HG03439 (cell line): ENCODE measurements around the gene DPF3.

Source experiments
- ATAC-seq: cut with Tn5 transposase; IDR thresholded peaks from one replicate; pipeline ENCODE4 v1.9.1; 2021; ENCODE audit warnings: mild to moderate bottlenecking, moderate library complexity; ENCODE audit not compliant: unreplicated experiment

The DPF3 gene

DNA sequence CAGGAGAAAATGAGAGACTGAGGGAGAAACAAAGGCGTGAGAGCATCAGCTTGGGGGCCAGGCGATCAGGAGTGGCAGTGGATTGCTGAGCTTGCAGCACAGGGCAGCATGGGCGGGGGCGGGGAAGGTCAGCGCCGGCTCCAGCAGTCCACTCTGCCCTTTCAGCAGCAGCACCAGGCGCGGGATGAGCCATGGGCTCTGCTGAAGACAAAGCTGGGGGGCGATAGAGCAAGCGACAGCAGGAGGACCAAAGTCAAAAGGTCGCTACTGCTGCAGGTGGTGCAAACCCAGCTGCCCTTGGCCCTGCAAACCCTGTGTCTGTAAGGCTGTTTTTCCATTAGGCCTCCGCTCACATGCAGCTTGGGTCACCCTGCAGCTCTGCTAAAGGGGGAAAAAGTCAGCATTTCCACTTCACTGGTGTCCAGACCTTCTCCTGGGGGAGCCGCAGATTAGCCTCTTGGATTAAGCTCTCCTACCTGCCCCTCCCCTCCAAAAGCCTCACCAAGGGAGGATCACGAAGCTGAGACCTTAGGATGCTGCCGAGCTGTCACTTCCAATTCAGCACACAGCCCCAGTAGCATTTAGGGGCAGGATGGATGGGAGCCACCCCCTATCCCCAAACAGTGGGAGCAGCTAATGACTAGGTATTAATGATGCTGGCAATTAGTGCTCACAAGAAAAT, 204.8 kb downstream of the DPF3 start:
- no peak for ATAC-seq

DNA sequence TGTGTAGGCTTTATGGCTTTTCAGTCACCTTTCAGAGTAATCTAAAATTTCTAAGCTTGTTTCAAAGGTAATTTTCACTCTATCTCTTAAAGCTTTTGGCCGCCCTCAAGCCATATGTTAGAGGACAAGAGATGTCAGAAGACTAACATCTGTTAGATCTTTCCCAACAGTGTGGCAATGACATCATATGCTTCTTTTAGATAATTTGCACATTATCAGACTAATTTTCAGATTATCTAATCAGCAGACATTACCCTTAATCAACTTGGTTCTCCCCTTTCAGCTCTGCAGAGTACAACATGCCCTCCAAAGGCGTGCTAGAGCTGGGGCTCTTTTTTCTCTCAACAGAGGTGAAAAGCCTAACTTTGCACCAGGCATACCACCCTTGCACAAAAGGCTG, 207.1 kb downstream of the DPF3 start:
- ATAC-seq: no peak

DNA sequence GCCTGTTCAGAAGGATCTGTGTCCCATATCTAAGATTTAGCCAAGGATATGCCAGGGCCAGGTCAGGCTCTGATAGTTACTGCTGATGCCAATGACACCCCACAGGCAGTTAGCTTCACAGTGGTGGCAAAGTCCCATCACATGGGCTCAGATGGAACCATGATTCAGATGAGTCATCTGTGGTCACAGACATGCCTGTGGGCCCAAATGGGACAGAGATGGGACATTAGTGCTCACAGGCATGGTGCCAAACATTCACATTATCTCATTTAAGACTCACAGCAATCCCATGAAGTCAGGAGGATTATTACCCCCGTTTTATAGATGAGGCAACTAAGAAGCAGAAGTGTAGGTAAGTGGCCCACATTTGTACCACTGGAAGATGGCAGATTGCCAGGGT, 207.8 kb downstream of the DPF3 start:
- no peak for ATAC-seq

DNA sequence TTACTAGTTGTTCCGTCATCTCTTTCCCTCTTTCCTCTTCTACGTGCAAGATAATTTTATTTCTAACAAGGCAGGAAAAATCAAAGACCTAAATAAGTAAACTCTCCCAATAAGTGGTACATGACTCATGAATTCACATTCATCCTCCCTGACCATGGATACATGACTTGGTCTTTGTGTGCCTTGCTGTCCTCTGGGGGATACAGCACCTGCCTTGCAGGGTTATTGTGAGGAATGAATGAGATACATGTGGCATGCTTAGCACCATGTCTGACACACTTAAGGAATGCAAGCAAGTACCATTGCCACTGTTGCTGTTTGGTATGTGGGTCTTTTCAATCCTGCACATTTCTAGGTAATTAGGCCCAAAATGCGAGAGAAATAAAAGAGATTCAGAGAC, 208.4 kb downstream of the DPF3 start:
- ATAC-seq: no peak

DNA sequence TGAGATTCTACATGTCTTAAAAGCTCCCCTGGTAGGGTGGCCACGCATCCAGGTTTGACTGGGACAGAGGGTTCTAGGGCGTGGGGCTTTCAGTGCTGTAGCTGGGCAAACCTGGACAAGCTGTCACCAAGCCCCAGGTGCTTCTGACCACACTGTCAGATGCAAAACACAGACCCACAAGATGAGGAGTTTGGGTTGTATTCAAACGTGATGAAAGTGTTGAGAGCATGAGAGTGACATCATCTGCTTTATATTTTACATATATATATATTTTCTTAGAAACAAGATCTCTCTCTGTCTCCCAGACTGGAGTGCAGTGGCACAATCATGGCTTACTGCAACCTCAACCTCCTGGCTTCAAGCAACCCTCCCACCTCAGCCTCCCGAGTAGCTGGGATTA, 210.1 kb downstream of the DPF3 start:
- ATAC-seq: no peak

DNA sequence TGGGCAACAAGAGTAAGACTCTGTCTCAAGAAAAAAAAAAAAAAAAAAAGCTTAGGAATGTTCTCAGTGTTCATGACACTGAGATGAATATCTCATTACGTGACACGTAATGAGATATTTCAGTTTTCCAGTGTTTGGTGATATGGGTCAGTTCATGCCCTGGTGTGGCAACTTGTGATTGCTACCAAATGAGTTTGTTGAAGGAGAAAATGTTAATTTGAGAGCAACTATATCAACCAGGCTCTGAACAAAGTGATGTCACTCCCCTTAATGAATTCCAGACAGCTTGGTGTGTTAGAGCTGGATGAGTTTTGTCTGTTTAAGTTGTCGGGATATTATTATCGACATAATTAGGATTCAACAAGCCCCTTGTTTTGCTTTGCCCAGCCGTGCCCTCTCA, 211.7 kb downstream of the DPF3 start:
- ATAC-seq: no peak

DNA sequence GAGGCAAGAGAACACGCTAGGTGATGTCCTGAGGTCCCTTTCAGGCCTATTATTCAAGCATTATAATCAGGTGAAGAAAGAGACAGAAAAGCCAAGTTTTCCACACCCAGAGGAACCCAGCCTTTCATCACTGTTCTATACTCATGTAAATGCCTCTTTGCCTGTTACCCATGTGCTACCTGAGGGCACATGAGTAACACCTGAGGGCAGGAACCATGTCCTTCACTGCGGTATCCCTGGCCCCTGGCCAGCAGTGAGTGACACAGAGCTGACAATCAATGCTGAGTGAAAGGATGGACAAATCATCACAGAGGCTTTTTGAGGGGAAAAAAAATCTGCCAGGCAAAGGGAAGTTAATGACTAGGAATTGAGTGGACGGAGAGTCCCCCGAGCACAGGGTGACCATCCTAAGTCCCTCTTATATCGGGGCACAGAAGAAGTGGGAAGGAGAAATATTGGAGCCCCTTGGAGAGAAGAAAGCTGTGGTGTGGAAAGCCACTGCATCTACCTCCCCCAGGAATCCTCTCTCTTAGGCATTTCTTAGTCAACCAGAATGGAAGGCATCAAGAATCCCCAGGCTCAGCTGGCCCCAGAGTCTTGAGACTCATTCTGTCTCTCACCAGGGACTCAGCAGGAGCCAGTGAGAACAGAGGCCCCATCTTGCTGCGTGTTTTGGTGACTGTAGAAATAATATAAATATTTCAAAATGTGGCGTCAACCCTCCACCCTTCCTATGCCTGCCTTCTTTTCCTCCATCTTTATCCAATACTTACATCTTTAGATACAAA, 212.9 kb downstream of the DPF3 start:
- ATAC-seq: no peak

DNA sequence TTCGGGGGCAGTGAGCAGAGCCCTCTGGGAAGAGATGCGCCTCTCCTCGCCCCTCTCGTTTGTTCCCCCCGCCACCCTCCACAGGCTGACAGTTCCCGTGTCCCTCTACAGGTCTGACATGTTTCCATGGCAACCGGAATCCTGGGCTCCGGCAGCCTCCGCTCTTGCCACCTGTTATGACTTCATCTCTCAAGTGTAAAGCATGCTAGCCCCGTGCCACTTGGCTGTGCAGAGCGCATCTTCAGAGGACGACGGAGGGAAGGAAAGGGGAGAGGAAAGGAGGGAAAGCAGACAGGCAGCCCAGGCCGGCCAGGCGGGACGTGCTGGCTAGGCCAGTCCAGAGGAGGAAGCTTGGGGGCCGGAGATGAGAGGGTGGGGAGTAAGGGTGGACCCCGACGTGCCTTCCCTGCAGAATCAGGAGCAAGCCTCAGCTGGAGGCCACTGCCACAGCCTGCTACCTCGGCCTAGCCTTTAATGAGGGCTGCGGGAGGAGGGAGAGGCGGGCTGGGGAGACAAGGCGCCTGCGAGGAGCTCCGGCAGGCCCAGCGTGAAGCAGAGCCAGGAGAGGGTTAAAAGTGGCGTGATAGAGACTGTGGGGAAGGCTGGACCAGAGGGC, 214.3 kb downstream of the DPF3 start:
- no peak for ATAC-seq

DNA sequence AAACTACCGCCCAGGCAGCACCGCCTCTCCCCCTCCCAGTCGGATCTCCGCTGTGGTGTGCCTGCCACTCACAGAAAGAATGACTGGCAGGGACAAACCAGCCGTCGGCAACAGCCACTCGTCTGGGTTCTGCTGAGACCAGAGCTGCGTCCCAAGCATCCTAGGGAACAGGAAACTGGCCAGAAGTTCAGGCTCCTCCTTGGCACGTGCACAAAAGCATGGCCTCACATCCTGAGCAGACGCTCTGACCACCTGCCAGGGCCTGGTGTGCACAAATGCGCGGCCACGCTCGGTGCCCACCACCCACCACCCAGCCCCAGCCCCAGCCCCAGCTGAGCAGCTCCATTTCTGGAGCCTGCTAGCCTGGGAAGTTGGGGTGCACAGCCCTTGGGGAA, 214.8 kb downstream of the DPF3 start:
- no peak for ATAC-seq

DNA sequence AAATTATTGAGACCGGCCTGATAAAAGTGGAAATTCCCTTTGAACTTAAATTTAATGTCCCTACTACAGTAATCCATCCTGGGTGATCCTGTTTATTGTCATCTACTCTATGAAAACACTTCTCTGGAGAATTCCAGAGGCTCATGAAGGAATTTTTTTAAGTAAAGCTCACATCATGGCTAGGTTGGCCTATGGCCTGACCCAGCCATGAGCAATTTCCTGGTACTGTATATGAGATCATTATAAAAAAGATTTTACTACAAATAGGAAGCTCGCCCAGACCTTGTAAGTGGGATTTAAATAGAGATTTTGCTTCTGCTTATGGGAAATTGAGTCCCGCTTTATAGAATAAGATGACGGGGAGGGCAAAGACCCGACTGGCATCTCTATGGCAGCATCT, 215.5 kb downstream of the DPF3 start:
- ATAC-seq: no peak

DNA sequence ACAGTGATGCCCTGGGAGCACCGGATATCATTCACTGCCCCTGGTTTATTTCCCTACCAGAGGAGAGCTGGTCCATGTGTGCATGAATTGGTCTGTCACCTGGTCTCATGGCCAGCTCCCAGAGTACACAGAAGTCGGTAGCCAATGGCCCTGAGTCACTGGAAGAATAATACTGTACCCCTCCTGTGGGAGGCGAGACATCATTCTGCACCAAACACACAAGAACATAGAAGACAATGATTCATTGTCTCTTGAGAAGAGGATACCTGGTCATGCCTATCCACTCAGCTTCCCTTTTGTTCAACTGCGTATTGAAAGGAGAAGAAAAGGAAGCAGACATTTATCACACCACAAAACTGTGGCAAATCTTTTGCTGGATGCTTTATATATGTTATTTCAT, 216.2 kb downstream of the DPF3 start:
- no peak for ATAC-seq

DNA sequence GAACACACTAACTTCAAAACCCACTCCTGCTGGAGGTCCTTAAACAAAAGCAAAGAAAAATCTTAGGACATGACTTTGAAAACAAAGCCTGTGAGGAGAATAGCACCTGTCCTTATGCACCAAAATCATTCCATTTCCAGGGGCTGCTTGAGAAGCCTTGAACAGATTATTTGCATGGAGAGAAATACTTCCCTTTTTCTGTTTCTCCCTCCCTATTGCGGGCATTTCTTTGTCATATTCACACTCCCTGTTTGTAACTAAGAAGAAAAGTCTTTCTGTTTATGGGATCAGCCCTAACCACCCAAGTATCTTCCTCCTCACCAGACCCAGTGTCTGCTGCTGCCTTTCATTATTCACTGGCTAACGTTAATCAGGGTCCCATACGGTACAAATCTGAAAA, 218.8 kb downstream of the DPF3 start:
- no peak for ATAC-seq

DNA sequence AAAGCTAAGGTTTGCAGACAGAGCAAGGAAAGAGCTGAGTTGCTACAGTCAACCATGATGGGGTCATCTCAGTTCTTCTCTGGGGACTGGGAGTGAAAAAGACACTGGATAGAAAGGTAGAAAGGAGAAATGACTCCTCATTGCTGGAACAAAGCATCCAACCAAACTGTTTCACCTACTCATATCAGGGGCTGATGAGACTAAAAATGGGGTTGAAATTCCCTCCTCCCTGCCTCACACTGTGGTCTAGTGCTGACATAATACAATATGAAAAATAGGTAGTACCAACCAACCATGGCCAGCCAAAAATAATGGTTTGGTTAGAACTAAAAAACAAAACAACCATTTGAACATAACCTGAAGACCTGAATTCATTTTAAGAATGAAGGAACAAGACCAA, 220.7 kb downstream of the DPF3 start:
- no peak for ATAC-seq

DNA sequence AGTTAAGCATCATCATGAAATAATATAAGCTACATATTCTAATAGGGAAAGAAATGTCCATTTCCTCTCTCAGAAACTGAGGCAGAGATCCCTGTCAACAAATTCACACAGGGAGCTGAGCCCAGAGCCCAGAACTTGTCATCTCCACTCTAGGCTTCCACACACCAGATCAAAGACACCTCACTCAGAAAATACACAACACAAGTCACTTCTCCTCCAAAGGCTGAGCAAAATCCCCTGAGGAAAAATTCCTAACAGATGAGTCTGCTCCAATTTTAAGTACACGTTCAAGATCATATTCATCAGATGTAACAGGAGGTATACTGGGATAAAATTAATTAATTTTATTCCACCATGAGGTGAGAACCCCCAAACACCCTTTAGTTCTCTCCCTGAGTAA, 227.3 kb downstream of the DPF3 start:
- ATAC-seq: no peak

DNA sequence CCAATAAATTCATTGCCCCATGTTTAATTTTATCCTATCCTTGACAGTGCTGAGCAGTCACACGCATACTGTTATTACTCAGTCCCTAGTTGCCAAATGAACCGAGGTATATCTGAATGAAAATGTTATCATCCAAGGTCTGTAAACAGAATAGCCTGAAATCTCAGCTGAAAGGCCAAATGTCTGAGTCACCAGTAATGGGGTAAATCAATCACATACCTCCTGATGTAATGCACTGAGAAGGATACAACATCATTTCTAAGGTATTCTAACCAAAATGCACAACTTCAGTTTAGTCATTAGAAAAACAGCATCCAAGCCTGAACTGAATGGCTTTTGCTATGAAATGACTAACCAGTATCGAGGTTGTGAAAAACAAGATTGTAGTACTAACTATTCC, 228.6 kb downstream of the DPF3 start:
- no peak for ATAC-seq

DNA sequence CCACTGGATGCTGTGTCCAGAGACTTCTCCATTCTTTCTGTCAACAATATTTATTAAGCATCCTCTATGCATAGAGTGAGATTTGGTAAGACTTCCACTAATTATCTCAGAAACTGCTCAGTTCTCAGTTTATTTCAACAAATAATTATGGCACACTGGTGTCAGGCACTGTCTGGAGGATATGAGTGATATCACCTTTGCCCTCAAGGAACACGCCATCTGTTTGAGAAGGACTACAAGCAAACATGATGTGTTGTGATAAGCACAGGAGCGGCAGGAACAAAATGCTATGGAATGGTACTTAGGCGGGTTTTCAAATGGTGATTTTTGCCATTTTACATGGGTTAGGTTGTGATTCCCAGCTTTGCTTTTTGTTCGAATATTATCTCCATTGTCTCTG, 229.2 kb downstream of the DPF3 start:
- ATAC-seq: no peak

DNA sequence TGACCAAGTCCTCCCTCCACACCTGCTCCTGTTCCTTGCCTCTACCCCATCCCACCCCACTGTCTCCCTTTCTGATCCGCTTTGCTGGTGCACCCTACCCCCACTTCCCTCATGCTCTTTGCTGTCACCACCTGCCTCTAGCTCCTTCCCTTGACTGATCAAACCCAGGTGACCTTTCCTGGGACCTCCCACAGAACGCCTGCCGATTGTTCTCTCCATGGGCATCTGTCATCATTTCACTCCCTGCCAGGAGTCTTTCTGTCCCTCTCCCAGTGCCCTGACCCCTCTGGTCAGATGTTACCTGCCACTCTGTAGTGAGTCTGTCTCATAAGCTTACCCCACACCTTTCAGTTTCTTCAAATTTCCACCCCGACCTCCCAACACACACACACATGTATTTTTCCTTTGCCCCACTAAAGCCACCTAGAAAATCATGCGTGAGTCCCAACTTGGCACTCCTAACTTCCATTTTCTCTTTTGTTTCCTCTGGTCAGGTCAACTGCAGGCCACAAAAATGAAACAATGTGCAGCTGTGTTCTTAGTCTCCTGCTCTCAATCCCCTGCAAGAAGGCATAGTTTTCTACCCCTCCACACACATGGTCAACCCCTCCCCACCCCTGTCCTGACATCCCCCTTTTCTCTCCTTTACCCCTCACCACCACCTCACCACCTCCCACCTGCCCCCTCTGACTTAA, 229.8 kb downstream of the DPF3 start:
- ATAC-seq: no peak

DNA sequence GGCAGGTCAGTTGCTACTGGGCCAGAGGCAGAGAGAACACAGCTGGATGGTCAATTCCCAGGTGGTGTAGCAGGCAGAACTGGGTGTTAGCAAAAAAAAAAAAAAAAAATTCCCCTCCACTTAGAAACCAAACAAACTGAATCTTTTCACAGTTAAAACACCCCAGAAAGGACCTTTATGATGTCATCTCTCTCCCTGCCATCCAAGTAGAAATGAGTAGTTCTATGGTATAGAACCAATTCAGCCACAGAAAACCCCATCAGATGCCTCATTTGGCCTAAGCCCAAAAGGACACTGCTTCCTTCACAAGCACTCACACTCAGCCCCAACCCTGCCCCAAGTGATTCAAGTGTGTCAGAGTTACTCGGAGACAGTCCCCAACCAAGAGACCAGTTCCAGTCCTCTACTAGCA, 230.8 kb downstream of the DPF3 start:
- no peak for ATAC-seq

DNA sequence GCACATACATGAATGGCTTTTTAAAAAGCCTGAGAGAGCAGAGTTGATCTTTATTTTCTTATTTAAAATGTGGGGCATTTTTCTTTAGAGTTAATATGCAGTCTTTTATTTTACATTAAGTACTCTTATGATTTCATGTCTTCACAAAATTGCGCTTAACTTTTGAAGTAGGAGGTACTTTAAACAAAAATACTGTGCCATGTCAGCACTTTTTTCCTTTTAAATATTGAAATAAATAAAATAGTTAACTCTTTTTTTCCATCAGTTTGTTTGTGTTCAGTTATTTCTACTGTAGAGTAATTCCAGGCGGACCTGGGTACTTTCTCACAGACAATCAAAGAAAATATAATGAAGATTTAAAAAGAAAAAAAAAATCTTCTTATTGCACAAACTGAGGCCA, 231.7 kb downstream of the DPF3 start:
- ATAC-seq: no peak

DNA sequence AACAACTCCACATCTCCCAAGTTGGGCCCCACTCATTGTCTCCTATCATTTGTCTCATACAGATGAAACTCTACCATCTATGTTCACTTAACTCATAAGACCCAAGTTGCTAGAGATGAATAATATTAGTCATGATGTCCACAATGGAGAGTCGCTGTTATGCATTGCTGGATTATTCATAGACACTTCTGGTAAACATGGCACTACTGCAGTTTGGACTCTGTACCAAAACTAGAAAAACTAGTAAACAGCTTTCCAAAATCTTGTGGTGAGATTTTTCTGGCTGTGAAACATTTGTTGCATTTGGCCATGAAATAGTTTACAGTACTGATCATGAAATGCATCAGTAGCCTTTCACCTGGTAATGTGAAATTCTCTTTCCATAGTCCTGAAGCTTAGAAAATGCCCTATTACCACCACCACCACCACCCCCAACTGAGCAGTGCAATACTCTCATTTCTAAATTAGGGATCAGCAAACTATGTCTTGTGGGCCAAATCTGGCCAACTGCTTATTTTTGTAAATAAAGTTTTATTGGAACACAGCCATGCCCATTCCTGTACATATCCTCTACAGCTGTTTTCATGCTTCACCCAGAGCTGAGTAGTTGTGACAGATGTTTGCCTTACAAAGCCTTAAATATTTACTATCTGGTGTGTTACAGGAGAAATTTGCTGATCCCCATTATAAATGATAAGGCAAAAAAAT, 236.5 kb downstream of the DPF3 start:
- ATAC-seq: no peak

DNA sequence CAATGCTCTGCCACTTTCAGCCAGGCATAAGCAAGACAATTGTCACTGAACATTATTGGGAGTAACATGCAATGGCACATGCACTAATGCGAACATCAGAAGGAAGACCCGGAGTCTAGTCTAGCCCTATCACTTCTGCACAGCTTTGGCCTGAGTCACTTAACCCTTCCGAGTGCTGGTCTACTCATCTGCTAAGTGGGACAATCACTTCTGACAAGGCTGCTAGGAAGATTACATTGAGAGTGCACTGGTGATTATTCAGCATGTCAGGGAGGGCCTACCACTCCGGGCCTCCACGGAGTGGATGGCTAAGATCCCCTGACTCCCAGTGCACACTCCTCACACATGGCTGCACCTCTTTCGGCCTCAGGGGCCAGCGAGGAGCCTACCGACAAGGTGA, 240.9 kb downstream of the DPF3 start:
- ATAC-seq: no peak
